NCI-H1092 treated with DMSO at 0.1 percent for 48 hours (cell line): ENCODE data around the gene HIC2.
"Not testable (repeated sequence)": the region's sequence is repeated elsewhere in the genome, so short reads cannot be mapped to it uniquely, and the experiment has no call there.

Experiments used
- DNase-seq: peaks from one replicate; lab custom pipeline; 2025; lab: John Stamatoyannopoulos, UW

HIC2 gene

DNA sequence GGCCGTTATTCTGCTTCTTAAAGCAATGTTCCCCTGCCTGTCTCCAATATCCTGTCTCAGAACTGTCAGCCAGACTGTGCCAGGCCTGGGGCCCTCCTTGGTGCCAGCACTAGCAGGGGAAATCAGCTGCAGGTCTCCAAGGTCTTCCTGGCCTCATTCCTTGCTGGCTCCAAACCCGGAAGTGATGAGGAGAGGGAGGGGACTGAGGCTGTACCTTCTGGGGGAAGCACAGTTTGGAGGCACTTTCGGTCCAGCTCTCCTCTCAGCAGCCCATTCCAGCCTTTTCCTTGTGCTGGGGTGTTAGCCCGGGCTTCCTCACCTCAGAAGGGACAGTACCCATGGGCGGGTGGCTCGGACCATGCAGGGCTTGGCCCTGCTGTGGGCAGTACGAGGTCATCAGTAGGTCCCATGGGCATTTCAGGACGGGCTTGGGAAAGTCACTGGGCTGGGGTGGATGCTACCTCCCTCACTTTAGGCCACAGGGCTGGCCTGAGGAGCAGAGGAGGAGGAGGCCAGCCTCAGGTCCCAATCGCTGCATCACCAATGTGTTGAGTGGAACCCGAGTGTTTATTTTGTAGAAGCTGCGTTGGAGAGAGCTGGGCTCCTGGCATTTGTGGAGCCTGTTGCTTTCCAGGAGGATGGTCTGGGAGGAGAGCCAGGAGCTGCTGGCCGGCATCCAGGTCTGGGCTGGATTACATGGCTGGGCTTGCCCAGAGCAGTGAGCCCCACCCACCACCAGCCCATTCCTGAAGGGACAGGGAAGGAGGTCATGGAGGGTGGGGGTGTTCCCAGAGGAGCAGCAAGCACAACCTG lies 19.0 kb downstream of the HIC2 start:
- DNase-seq: not testable (repeated sequence)

DNA sequence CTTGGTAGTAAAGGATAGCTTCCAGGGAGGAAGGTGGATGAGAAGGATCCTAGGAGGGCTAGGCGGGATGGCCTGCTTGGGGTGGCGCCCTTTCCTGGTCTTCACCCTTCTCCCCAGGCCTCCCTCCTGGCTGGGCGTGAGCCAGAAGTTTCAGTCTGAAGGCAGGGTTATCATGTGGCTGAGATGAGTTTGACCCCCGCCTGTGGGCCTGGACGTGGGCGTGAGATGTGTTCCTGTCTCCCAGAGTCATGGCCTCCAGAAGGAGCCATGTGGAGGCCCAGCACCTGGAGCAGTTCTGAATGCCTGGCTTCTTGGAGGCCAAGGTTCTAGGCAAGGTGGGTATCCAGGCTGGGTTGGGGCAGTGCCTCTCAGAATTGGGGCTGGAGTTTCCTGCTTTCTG lies 20.8 kb downstream of the HIC2 start:
- DNase-seq: not testable (repeated sequence)

DNA sequence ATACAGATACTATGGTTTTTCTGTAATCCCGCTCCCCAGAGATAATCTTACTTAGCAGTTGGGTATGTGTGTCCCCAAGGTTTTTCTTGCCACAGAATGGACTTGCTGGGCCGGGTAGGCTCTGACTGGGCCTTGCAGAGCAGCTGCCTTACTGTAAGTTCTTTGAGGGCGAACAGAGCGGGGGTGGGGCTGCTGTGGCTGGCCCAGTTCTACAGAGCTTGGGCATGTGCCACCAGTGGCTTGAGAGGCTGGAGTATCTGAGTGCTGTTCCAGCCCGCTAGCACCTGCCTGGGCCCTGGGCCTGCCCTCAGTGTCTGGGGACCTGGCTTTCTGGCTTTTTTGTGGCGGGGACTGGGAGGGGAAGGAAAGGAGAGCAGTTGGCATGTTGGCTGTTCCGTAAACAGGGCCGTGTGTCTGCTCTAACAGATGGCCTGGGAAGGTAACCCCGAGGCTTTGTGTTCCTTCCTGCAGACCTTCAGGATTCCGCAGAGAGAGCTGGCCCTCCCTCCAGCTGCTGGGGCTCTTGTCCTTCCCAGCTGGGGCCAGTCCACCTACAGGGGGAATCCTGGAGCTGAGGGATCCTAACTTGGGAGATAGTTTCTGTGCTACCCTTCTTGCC lies 23.0 kb downstream of the HIC2 start:
- DNase-seq: not testable (repeated sequence)

DNA sequence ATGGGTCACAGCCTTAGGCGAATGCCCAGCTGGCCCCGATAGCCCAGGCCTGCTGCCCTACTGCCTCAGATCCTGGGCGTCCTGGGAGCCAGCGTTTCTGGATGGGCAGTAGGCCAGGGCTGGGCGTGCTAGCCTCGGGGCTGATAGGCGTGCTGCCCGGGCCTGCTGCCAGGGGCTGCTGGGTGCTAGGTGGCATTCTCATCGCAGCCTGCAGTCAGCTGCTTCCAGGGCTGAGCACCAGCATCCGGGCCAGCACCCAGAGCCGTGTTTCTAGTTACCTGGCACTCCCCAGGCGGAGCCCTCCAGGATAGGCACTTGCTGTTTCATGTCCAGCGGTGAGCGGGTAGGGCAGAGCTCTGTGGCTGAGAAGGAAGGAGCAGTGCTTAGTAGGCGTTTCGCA lies 23.5 kb downstream of the HIC2 start:
- not testable (repeated sequence) for DNase-seq

DNA sequence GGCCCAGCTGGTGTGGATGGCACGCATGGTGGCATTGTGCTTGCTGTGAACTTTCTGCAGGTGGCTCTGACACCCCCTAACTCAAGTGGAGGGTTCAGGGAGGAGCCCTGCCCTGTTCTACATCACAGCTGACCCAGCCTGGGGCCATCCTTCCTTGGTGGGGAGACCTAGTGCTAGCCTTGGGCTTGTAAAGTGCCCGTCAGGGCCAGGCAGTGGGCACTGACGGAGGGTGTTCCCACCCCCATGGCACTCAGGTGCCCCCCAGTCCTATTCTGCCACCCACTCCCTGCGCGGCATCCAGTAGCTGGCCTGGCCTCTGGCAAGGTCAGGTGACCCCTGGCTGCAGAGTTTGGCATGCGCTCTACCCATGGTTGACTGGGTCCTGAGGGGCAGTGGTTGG lies 24.0 kb downstream of the HIC2 start:
- not testable (repeated sequence) for DNase-seq

DNA sequence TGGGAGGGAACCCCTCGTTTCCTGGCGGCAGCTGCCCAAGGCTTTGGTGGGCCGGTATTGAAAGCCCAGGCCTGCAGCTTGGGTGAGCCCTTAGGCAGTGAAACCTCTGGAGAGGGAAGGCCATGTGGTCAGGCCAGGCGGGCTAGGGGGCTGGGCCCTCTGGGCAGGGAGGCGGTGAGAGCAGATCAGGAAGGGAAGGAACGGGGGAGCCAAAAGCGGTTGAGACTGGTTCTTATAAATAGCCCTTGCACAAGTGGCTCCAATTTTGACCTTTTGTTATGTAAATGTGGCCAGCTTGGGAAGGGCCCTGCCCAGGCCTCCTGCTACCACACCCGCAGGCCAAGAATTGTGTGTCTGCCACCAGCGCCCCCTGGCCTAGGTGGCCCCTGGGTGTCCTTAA lies 25.0 kb downstream of the HIC2 start:
- DNase-seq: not testable (repeated sequence)

DNA sequence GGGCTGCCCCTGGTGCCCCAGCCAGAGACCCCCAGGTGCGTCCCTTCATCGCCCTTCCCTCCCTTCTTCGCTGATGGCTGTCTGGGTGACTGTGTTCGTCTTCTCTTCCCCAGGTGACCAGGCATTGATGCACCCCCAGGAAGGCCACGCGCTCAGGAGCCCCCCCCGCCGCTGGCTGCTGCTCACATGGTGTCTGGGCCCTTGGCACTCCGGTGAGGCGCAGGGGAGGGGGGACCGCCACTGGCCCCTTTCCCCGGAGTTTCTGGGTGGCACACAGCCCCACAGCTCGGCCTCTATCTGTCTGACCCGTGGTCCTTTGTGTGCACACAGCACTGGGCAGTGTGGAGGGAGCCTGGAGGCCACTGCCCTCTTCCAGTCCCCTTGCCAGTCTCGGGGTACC lies 25.5 kb downstream of the HIC2 start:
- DNase-seq: not testable (repeated sequence)

DNA sequence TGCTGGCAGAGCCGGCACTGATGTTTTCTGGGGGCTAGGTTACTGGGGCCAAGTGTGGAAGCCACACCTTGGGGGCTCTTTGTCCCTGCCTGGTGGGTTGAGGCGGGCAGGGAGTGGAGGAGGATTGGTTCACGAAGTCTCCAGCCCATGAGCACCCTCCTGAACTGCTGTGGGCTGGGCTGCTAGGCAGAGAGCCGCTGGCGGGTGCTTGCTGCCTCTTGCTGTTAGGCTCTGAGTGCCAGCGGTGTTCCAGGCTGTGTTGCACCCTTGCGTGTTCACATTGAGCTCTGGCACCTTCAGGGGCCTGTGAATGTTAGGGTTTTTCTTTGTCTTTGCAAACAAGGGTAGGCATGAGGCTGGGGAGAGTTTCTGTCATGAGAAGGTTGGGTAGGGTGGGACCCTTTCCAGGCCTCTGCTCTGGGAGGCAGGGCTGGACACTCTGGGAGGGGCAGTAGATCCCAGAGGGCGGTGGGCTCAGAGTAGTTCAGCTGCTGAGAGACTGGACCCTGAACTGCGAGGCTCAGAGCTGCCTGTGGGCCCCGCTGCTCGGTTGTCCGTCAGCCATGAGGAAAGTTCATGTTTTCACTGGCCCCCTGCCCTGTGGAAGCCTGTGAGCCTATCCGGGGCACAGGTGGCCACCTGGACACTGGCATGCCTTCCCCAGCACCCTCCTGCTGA lies 26.0 kb downstream of the HIC2 start:
- DNase-seq: no peak

DNA sequence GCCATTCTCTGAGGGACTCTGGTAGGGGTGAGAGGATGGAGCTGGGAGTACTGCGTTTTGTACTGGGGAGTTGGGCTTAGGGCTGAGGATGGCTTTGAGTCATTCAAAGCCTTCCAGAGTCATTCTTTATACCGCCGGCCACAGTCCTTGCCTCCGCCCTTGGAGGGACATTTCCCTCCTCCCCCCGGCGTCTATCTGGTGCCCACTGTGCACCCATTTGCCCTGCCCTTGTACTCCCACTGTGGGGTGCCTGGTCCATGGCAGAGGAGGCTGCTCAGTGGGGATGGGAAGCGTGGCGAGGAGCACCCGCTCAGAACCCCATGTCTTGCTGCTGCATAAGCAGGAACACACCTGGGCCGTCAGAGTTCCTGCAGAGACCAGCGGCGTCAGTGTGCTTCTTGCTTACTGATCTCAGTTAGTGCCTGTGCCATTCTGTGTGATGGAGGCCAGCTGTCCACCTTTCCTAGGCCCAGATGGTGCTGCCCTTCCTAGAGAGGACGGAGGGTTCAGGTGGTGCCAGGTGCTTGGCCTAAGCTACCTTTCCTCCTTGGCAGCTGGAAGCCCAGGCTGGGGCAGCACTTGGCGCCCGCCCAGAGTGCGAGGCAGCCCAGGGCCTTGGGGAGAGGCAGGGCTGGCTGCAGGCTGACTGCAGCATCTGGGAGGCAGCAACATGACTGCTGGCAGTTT lies 26.7 kb downstream of the HIC2 start:
- no peak for DNase-seq

DNA sequence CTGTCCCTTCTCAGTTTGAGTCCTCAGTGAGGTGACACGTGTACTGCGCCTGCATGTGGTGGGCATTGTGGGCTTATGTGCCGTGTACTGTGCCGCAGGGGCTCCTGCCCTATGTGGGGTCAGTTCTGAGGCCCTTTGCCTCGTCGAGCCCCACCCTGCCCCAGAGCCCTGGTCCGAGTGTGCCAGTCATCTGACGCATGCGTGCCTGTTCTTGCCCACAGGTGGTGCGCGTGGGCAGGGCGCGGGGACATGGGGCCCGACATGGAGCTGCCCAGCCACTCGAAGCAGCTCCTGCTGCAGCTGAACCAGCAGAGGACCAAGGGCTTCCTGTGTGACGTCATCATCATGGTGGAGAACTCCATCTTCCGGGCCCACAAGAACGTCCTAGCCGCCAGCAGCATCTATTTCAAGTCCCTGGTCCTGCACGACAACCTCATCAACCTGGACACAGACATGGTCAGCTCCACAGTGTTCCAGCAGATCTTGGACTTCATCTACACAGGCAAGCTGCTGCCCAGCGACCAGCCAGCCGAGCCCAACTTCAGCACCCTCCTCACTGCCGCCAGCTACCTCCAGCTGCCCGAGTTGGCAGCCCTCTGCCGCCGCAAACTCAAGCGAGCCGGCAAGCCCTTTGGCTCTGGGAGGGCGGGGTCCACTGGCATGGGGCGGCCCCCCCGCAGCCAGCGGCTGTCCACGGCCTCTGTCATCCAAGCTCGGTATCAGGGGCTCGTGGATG lies 27.7 kb downstream of the HIC2 start:
- no peak for DNase-seq

DNA sequence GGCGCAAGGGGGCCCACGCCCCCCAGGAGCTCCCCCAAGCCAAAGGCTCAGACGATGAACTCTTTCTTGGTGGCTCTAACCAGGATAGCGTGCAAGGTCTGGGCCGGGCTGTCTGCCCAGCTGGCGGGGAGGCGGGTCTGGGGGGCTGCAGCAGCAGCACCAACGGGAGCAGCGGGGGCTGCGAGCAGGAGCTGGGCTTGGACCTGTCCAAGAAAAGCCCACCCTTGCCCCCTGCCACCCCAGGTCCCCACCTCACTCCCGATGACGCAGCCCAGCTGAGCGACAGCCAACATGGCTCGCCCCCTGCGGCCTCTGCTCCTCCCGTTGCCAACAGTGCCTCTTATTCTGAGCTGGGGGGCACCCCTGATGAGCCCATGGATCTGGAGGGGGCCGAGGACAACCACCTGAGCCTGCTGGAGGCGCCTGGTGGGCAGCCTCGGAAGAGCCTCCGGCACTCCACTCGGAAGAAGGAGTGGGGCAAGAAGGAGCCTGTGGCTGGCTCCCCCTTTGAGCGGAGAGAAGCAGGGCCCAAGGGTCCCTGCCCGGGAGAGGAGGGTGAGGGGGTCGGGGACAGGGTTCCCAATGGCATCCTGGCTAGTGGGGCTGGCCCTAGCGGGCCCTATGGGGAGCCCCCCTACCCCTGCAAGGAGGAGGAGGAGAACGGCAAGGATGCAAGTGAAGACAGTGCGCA lies 28.4 kb downstream of the HIC2 start:
- no peak for DNase-seq

DNA sequence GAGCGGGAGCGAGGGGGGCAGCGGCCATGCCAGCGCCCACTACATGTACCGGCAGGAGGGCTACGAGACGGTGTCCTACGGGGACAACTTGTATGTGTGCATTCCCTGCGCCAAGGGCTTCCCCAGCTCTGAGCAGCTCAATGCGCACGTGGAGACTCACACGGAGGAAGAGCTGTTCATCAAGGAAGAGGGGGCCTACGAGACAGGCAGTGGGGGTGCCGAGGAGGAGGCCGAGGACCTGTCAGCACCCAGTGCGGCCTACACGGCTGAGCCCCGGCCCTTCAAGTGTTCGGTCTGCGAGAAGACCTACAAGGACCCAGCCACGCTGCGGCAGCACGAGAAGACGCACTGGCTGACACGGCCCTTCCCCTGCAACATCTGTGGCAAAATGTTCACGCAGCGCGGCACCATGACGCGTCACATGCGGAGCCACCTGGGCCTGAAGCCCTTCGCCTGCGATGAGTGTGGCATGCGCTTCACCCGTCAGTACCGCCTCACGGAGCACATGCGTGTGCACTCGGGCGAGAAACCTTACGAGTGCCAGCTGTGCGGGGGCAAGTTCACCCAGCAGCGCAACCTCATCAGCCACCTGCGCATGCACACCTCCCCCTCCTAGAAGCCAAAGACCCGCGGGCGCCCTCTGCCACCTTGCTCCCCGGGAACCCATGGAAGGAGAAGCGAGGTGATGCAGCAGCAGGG lies 29.1 kb downstream of the HIC2 start:
- DNase-seq: no peak

DNA sequence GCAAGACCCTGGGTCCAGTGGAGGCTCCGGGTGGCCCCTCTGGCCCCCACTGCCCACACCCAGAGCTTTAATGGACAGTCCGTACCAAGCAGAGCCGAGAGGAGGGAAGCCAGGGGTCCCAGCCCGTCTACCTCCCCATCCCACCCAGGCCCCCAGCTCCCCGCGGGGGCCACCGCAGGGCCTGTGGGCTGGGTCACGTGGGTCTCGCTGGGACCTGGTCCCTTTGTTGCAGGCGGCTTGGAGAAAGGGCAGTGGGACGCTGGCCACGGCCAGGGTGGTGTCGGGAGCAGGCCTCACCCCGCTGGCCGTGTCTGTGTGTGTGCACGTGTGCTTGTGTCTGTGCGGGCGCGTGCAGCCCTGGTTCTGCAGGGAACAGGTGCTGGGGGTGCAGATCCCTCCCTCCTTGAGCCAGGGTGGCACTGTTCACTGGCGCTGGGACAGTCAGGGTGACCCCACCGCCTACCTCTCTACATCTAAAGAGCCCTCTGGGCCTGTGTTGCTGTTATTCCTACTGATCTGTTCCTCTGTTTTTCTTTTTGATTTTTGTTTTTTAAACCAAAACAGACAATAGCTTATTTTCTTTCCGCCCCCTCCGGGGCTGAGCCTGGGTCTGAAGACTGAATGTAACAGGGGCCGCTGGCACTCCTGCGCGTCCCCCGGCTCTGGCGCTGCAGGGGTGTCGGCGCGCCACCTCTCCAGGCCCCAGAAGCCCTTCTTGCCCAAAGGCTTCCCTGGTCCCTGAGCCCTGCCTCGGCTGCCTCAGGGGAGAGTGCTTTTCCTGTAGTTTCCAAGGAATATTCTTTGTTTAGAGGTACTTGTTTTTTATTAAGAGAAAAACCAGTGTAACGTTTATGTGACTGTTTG lies 29.9 kb downstream of the HIC2 start:
- DNase-seq: no peak

DNA sequence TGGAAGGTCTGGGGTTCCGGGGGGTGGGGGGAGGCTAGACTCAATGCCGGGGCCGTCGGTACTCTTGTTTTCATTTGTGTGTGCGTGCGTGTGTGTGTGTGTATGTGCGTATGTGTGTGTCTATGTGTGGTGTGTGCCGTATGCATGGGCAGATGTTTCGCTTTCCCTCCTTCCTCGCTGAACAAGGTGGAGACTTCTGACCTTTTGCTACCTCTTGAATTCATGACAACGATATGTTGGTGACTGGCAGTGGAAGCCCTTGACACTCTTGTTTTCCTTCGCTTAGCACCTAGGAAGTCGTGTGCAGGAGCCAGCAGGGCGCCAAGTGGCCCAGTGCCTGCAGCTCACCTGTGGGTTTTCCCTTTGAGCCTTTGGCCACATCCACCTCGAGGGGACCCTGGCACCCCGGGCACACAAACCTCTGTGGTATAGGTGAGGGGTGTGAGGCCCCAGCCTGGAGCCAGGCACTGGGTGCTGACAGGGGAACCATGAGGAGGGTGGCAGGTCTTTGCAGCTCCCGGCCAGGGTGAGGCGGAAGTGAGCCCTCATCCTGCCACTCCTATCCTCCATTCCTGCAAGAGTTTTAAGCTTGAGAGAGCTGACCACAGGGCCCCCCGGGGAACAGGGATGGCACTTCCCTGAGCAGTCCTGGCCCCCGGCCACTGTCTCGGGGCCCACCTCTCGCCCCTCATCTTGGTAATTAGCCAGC lies 30.7 kb downstream of the HIC2 start:
- DNase-seq: no peak

DNA sequence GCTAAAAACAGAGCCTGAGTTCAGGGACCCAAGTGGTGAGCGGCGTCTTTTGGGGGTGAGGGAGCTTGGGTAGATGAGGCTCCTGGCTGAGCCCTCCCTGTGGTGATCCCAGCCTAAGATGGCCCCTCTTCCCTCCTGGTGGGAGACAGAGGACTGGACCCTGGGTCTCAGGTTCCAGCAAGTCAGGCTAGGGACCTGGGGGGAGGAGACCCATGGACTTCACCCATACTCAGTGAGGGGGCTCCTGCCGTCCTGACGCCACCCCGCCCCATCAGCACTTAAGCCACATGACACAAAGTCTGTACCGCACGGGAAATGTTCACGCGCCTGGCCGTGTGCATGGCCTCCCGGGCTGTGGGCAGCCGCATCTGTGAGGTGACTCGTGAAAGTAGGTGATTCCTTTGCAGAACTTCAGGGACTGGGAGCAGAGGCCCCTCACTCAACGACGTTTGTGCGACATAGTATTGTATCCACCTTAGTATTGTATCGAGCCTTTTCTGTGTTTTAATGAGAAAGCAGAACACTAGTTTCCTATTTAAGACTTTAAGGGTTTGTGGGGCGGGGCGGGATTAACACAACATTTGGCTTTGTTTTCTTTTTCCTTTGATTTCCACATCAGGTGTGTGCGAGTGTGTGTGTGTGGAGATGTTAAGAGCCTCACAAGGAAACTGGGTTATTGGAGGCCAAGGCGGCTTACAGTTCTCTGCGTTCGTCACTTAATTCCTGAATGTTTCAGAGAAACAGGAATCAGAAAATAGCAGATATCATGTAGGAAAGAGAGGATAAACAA lies 31.7 kb downstream of the HIC2 start:
- DNase-seq: no peak

DNA sequence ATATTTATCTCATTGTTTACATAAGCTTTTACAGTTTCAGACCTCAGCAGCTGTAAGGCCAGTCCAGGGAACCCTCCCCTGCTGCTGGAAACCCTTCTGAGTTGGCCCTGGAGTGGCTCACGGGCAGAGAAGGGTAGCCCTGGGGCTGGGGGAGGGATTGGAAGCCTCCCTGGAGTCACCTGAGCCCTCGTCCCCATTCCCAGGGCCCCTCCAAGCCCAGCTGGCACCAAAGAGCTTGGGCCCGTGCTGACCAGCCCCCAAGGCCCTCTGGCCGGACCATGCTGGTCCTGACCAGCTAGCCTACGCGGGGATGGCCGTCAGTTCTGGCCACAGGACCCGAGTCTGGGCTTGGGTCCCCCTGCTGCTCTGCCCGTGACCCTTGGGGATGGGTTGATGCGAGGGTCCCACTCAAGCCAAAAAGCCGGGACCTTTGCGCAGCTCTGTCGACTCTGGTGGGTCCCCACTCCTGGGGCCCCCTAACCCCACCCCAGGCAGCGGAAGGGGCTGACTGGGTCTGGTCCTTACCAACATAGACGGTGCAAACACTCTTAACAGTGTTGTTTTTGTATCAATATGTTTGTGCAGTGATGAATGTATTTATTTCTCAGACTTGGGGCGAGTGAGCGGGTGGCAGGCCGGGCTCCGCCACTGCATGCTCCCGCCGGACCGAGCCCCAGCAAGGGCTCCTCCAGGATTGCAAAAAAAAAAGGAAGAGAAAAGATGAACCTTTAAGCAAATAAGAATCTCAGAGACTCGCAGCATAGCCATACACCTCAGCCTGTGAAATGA lies 32.6 kb downstream of the HIC2 start:
- no peak for DNase-seq

DNA sequence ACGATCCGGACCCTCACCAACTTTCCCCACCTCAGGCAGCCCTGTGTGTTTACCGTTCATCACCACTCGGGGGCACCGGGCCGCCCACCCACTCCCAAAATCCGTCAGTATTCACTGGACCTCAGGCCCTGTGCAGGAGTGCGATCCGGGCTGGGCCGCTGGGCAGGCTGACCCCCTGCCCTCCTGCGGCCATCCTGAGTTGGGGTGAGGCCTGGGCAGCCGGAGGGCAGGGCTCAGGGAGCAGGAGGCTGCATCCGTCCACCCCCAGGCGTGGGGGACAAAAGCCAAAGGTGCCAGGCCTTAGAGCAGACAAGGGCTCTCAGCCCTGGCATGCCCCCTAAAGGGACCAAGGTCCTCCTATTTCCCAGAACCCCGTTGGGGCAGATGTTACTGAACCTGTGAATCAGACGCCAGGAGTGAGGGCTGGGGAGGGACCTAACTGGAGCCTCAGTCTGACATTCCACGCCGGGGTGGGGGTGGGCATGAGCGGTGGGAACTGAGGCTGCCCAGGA lies 33.2 kb downstream of the HIC2 start:
- no peak for DNase-seq
